Nephron (organoid): ENCODE results near the gene RBM23.

Experiments
- H3K27ac Mint-ChIP-seq, 3 experiments: 2 replicates each; pipeline ENCODE4 v1.8.0; 2020; ENCODE audit warnings: mixed read lengths in 3 of 3, mild to moderate bottlenecking in 2 of 3, moderate library complexity in 1 of 3
- H3K27me3 Mint-ChIP-seq: 2 replicates; pipeline ENCODE4 v1.8.0; 2021; ENCODE audit warnings: low read depth, mild to moderate bottlenecking, moderate library complexity, mixed read lengths
- H3K36me3 Mint-ChIP-seq: 2 replicates; pipeline ENCODE4 v1.8.0; 2020; ENCODE audit warnings: low read depth, mixed read lengths
- H3K4me1 Mint-ChIP-seq: 2 replicates; pipeline ENCODE4 v1.8.0; 2020; ENCODE audit warnings: mixed read lengths
- H3K4me3 Mint-ChIP-seq, 3 experiments: 2 replicates each; pipeline ENCODE4 v1.8.0; 2020; ENCODE audit warnings: mild to moderate bottlenecking in 3 of 3, mixed read lengths in 3 of 3, moderate library complexity in 2 of 3
- H3K9me3 Mint-ChIP-seq: 2 replicates; pipeline ENCODE4 v1.8.0; 2020; ENCODE audit warnings: mixed read lengths
- TF ChIP-seq, protein P1 (sequence below), 3 experiments: fragments of 200-600 bp; sonication (generic); IDR thresholded peaks; one replicate each; pipeline ENCODE4 v1.5.0; 2021; ENCODE audit warnings: antibody characterized with exemption in 3 of 3; ENCODE audit not compliant: unreplicated experiment in 3 of 3

The RBM23 gene

DNA sequence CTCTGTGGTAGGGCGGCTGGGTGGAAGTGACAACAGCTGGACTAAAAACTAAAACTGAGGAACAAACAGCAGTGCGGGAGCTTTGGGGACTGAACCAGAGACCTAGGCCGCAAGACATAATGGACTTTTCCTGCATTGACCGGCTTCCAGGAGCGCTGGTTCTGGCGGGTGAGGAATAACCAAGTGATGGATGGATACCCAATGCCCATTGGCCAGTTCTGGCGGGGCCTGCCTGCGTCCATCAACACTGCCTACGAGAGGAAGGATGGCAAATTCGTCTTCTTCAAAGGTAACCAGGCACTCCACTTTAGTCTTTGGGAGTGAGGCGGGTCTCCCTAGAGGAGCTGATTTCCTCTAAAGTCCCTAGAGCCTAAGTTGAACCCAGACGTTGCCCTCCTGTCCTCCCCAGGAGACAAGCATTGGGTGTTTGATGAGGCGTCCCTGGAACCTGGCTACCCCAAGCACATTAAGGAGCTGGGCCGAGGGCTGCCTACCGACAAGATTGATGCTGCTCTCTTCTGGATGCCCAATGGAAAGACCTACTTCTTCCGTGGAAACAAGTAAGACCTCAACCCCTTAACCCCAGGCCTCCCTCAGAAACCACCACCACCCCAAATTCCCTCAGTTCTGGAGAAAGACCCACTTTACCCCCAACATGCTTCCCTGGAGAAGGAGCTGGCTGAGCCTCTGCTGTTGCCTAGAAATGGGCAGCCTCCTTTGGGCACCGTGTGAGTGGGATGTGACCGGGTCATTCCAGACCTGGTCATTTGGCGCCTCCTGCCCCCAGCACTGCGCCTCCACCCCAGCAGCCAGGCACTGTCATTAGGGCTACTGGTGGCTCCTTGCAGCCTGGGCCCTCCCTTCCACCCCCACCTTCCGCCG, 74.5 kb downstream of the RBM23 start:
- H3K4me3 Mint-ChIP-seq, result no peak overlapping the region

More for the DNA sequence above, 74.5 kb downstream of the RBM23 start:
- Mint-ChIP-seq H3K4me1 (peaks cover 46% of the 10 kb centered on the region), H3K27ac (peak overlapping the region; percentile 82 to 92 (median 83)), H3K27me3 (no peaks in the 10 kb centered on the region), H3K9me3 (no peaks in the 10 kb centered on the region), H3K36me3 (peaks cover 61% of the 10 kb centered on the region)
- TF ChIP-seq, protein P1, sequence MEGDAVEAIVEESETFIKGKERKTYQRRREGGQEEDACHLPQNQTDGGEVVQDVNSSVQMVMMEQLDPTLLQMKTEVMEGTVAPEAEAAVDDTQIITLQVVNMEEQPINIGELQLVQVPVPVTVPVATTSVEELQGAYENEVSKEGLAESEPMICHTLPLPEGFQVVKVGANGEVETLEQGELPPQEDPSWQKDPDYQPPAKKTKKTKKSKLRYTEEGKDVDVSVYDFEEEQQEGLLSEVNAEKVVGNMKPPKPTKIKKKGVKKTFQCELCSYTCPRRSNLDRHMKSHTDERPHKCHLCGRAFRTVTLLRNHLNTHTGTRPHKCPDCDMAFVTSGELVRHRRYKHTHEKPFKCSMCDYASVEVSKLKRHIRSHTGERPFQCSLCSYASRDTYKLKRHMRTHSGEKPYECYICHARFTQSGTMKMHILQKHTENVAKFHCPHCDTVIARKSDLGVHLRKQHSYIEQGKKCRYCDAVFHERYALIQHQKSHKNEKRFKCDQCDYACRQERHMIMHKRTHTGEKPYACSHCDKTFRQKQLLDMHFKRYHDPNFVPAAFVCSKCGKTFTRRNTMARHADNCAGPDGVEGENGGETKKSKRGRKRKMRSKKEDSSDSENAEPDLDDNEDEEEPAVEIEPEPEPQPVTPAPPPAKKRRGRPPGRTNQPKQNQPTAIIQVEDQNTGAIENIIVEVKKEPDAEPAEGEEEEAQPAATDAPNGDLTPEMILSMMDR (IDR thresholded peaks at IDR 0.05; ENCODE audit: unreplicated experiment in 3 of 3), result no peak
